ENCODE data around the gene SYNRG. TPM values are rescaled to one million over a fixed set of nuclear protein-coding genes. Genes with fewer than 3 reads are reported as not detected.

The SYNRG gene
- polyA plus RNA-seq, 1 donor: 30.0 TPM

GRCh38 chr17:37598145-37598544 lies 11.1 kb downstream of the SYNRG start:
- no peak for DNase-seq

DNA sequence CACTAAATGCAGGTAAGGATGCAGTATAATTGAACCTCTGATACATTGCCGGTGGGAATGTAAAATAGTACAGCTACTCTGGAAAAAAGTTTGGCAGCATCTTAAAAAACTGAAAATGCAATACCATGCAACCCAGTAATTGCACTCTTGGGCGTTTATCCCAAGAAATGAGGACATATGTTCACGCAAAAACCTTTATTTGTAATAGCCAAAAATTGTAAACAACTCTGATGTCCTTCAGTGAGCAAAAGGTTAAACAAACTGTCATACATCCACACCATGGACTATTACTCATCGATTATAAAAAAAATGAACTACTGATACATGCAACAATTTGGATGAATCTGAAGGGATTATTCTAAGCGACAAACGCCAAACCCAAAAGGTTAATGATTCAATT lies 16.9 kb downstream of the SYNRG start:
- DNase-seq: no peak

GRCh38 chr17:37585066-37585465 lies 24.2 kb downstream of the SYNRG start:
- DNase-seq: no peak

GRCh38 chr17:37576281-37576680 lies 32.9 kb downstream of the SYNRG start:
- no peak for DNase-seq

GRCh38 chr17:37574427-37574826 lies 34.8 kb downstream of the SYNRG start:
- no peak for DNase-seq

GRCh38 chr17:37571674-37572073 lies 37.5 kb downstream of the SYNRG start:
- DNase-seq: no peak

DNA sequence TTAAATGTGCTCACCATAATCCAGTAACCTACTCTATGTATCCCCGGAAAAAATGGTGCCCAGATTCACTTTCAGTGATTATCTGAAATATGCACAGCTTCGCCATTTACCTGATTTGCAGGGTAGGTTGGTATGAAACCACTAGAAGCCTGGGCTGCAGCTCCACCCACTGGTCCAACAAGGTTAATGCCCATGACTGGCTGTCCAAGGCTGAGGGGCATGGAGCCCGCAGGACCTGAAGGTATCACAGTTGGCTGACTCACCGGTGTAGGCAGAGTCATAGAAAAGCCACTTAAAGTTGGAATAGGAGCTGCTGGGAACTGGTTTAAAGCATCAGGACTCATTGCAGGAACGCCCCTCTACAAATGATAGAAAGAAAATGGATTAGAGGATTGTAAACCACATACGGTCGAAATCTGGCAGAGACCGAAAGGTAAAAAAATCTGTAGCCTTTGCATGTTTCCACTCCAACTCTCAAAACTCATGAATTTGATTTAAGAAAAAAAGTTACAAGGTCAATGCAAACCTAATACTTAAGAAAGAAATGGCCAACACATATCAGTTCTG lies 38.6 kb downstream of the SYNRG start:
- DNase-seq: no peak

- no peak for DNase-seq
Observed at GRCh38 chr17:37568350-37569053, 40.7 kb downstream of the SYNRG start.

DNA sequence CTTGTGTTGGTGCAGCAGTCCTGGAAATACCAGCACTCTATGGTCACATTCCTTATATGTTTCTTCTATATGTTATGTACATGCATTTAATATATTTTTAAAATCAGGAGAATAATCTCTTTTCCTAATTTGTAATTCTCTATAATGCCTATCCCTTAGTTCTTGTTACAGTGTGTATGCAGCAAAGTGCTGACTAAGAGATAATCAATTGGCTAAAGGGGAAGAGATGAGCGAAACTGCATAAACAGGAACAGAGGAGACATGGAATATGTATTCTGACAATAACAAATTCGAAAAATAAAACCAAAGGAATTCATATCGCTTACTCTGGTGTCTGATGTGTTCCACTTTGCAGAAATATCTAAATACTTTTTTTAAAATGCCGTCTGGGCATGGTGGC lies 41.7 kb downstream of the SYNRG start:
- DNase-seq: no peak

DNA sequence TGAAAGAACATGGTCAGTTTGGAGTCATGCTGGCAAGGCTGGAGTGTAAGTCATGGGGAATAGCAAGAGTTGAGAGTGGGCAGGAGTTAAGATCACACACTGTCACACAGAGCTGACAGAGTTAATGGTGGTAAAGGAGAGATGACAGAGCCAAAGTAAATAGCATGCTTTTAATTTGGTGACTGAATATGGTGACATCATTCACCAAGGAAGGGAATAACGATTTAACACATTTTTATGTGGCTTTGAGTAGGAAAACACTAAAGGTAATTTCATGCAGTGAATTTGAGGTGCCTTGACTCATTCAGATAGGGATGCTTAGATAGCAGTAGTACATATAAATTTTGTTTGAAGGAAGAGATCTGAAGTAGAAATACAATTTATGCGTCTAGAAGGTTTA lies 42.1 kb downstream of the SYNRG start:
- DNase-seq: no peak

DNA sequence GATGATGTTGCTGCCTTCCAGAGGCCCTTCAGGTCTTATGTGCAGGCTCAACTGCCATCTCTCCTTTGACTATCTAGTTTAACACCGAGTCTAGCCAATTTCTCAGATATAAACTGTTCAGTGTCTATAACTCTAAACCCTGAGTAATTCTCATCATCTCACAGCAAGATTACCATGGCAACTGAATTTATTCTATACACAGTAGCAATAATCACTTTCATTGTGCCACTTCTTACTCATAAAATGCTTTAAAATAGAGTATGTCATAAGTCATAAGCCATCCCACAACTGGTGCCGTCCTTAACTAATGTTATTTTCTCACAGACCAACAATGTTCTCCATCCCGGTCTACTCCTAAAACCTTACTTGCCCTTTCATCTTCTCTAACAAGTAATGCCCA lies 45.0 kb downstream of the SYNRG start:
- DNase-seq: no peak

DNA sequence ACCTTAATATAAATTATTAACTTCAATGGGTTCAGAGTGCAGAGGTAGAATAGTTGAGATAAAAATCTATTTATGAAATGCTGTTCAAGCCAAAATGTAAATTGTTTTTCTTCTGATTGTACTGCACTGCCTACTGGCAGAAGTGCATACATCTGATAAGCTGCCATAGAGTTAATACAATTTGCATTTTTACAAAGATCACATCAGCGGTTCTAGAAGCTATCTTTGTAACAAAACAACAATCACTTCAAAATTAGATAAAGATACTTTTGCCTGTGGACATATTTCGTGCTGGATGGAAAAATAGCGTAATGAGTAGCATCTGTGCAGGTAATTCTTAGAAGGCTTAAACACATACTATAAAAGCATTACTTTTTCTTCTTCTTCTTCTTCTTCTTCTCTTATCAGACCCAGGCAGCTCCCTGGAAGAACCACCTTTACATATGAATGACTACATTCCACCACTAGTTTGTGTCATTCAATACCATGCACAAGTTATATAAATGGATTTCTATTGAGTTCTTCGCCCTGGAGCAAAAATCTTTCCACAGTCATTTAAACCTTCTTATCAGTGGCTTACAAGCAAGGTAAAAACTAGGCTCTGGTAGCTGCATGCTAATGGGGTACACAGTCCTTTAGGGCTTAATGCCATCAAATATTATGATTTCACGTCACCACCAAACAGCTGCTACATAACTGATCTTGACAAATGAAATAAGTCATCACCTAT lies 47.0 kb downstream of the SYNRG start:
- no peak for DNase-seq

GRCh38 chr17:37558299-37558698 lies 50.9 kb downstream of the SYNRG start:
- no peak for DNase-seq

DNA sequence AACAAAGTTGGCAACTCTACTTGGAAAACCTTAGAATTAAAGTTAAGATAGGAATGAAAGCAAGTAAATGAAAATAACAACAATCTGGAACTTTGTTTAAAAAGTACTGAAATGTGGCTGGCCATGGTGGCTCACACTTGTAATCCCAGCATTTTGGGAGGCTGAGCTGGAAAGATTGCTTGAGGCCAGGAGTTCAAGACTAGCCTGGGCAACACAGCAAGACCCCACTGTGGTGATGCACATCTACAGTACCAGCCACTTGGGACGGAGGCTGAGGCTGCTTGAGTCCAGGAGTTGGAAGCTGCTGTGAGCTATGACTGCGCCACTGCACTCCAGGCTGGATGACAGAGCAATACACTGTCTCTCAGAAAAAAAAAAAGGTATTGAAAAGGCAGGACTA lies 51.7 kb downstream of the SYNRG start:
- DNase-seq: no peak

DNA sequence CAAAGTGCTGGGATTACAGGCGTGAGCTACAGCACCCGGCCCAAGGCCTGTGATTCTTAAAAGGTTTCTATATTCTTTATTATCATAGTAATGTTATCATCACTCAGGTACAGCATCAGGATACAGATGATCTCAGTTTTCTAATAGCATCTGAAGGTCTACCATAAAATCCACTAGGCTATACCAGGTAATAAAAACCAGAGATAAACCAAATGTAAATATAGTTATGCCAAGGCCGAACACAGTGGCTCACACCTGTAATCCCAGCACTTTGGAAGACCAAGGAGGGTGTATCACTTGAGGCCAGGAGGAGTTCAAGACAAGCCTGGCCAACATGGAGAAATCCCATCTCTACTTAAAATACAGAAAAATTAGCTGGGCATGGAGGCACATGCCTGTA lies 53.8 kb downstream of the SYNRG start:
- no peak for DNase-seq

- DNase-seq: no peak
Observed at GRCh38 chr17:37553401-37553966, 55.7 kb downstream of the SYNRG start.

DNA sequence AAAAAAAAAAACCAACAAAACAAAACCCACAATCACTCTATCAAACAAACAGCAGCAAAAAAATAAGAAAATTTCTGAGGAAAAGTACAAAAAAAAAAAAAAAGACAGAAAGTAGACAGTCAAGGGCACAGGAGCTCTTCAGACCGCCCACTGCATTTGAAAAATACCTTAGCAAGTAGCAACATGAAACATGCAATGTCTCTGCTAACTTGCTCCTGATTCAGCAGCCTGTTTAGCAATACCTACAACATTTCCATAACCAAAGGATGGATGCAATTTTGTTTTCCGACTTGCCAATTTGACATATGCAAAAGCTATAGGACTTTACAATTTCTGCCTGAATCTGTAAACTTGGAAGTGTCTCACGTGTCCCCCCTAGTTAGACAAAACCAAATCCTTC lies 57.4 kb downstream of the SYNRG start:
- DNase-seq: no peak

DNA sequence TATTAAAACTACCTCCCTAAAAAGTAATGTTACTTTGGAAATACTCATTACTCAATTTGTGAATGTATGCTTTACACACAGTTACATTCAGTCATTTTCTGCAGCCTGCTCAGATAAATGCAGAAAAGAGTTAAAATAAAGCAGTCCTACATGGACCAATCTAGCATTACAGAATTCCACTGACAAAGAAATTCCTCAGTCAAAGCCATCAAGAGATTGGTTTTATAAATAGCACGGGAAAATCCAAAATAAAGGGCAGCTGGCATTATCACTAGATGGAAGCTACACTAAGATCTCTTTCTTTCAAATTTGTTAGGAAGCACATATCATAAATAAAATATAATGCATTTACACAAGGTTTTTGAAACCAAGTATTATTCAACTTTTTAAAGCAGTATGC lies 61.2 kb downstream of the SYNRG start:
- DNase-seq: no peak

DNA sequence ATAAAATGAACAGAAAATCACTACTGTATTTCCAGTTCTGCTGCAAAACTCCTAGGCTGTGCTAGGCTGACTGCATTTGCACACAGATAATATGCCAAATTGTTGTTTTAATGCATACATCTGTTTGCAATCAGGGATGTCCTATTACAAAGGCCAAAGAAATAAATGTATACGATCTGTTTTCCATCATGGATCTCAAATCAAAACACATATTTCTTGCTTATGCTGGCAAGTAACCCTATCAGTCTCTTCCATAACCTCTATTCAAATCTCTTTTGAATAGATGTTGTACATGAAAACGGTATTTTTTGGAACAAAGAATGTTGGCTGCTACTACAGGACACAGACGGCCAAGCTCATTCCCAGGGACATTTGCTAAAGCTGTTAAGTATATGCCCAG lies 62.9 kb downstream of the SYNRG start:
- DNase-seq: peak; percentile 66

- no peak for DNase-seq
Observed at GRCh38 chr17:37545486-37545885, 63.7 kb downstream of the SYNRG start.

GRCh38 chr17:37543637-37544052 lies 65.6 kb downstream of the SYNRG start:
- DNase-seq: no peak

DNA sequence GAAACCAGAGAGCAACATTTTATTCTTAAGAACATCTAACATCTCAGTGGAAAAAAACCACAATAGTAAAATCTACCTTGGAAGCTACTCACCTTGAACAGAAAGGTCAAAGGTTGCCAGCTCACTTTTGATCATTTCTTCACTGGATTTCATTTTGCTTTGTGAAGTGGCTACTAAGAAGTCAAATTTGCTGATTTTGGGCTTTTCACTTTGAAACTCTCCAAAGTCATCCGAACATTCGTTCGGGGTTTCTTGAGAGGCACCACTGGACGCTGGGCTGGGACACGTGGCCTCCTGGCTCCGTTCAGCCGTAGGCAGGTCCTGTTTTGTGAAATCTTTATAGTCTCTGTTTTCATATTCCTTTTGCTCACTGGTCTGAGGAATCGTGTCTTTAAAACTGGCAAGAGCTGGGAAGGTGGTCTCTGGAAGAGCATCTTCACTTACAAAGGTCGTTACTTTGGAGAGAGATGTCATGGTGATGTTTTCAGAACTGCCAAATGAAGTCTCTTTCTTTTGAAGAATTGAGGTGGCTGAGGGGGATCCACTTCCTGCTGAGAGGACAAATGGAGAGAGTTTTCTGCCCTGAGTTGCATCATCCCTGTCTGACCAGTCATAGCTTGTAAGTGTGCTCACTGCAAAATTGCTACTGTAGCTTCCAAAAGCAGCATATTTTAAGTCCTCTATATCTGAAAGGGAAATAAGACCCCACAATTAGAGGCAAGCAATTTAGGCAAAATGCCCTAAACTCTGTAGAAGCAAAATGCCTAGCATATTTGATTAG lies 67.1 kb downstream of the SYNRG start:
- DNase-seq: no peak
